Nucleus accumbens (tissue), 56 donors: Measurements from ENCODE around the gene MYBBP1A.

Experiments used
- DNase-seq, 56 donors: peaks; one replicate each; lab custom pipeline; 2025; lab: John Stamatoyannopoulos, UW

MYBBP1A gene

GRCh38 chr17:4551796-4552525 is 3.2 kb downstream of the MYBBP1A start:
- no peak for DNase-seq

GRCh38 chr17:4551141-4551540 is 4.0 kb downstream of the MYBBP1A start:
- DNase-seq: no peak

- DNase-seq: no peak
Measured at GRCh38 chr17:4550534-4551039, 4.6 kb downstream of the MYBBP1A start.

GRCh38 chr17:4549781-4550533 is 5.2 kb downstream of the MYBBP1A start:
- no peak for DNase-seq

- DNase-seq: no peak
Measured at GRCh38 chr17:4548721-4549531, 6.3 kb downstream of the MYBBP1A start.

GRCh38 chr17:4548061-4548461 is 7.1 kb downstream of the MYBBP1A start:
- DNase-seq: no peak

GRCh38 chr17:4547118-4547906 is 7.9 kb downstream of the MYBBP1A start:
- DNase-seq: no peak

GRCh38 chr17:4545217-4545951 is 9.8 kb downstream of the MYBBP1A start:
- no peak for DNase-seq

- peak in 3 of 56 donors; percentile 19 to 26 (median 25) for DNase-seq
Measured at GRCh38 chr17:4544951-4545216, 10.3 kb downstream of the MYBBP1A start.

- DNase-seq: no peak
Measured at GRCh38 chr17:4544135-4544950, 10.8 kb downstream of the MYBBP1A start.

- peak in 27 of 56 donors; percentile 11 to 80 (median 46) for DNase-seq
Measured at GRCh38 chr17:4543557-4544026, 11.6 kb downstream of the MYBBP1A start.

- DNase-seq: no peak
Measured at GRCh38 chr17:4542726-4543191, 12.4 kb downstream of the MYBBP1A start.

- DNase-seq: no peak
Measured at GRCh38 chr17:4542003-4542725, 13.0 kb downstream of the MYBBP1A start.

GRCh38 chr17:4541328-4542002 is 13.7 kb downstream of the MYBBP1A start:
- DNase-seq: peak in 13 of 56 donors; percentile 15 to 59 (median 23)

GRCh38 chr17:4540687-4541327 is 14.4 kb downstream of the MYBBP1A start:
- peak in 1 of 56 donors; percentile 22 for DNase-seq

- DNase-seq: no peak
Measured at GRCh38 chr17:4540224-4540651, 14.9 kb downstream of the MYBBP1A start.
